Neural cell (in vitro differentiated cells): ENCODE measurements around the gene KCTD15.

ENCODE experiments used
- CTCF ChIP-seq: fragments of 450-650 bp; IDR thresholded peaks from 2 replicates; pipeline ENCODE4 v1.5.1; 2014; ENCODE audit warnings: antibody characterized with exemption, mild to moderate bottlenecking, moderate library complexity; ENCODE audit not compliant: poor library complexity, severe bottlenecking
- EP300 ChIP-seq: fragments of 450-650 bp; conservative IDR thresholded peaks from 2 replicates; pipeline ENCODE4 v1.6.1; 2014; ENCODE audit warnings: antibody characterized with exemption, mild to moderate bottlenecking, moderate library complexity; ENCODE audit not compliant: poor library complexity, severe bottlenecking
- EZH2 ChIP-seq: fragments of 200-600, 300-800 bp; shearing (Covaris generic), sonication (generic); IDR thresholded peaks from 2 replicates; pipeline ENCODE4 v1.6.1; 2014; ENCODE audit warnings: antibody characterized with exemption, low read length, borderline replicate concordance, mild to moderate bottlenecking; ENCODE audit not compliant: insufficient read depth, poor library complexity, severe bottlenecking
- POLR2AphosphoS5 ChIP-seq: IDR thresholded peaks from 2 replicates; pipeline ENCODE4 v1.6.1; 2012
- REST ChIP-seq: IDR thresholded peaks from 2 replicates; pipeline ENCODE4 v1.6.1; 2012; ENCODE audit warnings: borderline replicate concordance
- TAF1 ChIP-seq: IDR thresholded peaks from 2 replicates; pipeline ENCODE4 v1.6.1; 2012; ENCODE audit warnings: low read depth

- peak; percentile 39 for TF ChIP-seq POLR2AphosphoS5
- TF ChIP-seq CTCF, result peak; percentile 90
- peak; percentile 39 for TF ChIP-seq EP300
- TF ChIP-seq EZH2, result no peak
- peak; percentile 26 for TF ChIP-seq REST
- no peak for TF ChIP-seq TAF1
Measured at GRCh38 chr19:33795370-33796163, 1.1 kb upstream of the KCTD15 start.
